ENCODE measurements around the gene FAT1. TPM values are rescaled to one million over a fixed set of nuclear protein-coding genes. Genes with fewer than 3 reads are reported as not detected.

FAT1 gene
- total and polyA plus RNA-seq, 2 donors (not counting 3 experiments of a cell fraction or from before 2014, with no cell fraction given), result 9.2 to 9.8 TPM

GRCh38 chr4:186624951-186625350 is 98.7 kb downstream of the FAT1 start:
- Histone ChIP-seq H3K4me1 (ENCODE audit: control insufficient read depth, extremely low read depth, insufficient read depth, low read length) (no peaks in the 10 kb centered on the region), H3K27me3 (ENCODE audit: control insufficient read depth in 2 of 2, insufficient read depth in 2 of 2, low read length in 2 of 2) (no peaks in the 10 kb centered on the region), H3K4me3 (replicated peaks in 1 of 3; ENCODE audit: insufficient read depth in 1 of 3, low read depth in 1 of 3, low read length in 3 of 3) (no peak overlapping the region), H3K36me3 (ENCODE audit: control insufficient read depth in 2 of 2, extremely low read depth in 1 of 2, insufficient read depth in 2 of 2, low read length in 2 of 2) (no peaks in the 10 kb centered on the region), H2AFZ (ENCODE audit: low read depth, low read length) (no peak overlapping the region), H3K4me2 (ENCODE audit: insufficient read depth, low read length) (no peak overlapping the region), H3K9ac (replicated peaks; ENCODE audit: extremely low read depth, insufficient read depth, low read length) (no peak overlapping the region), H3K9me3 (replicated peaks; ENCODE audit: control insufficient read depth, insufficient read depth, low read length) (peaks cover 3% of the 10 kb centered on the region), H4K20me1 (replicated peaks; ENCODE audit: control insufficient read depth, extremely low read depth, insufficient read depth, low read length) (no peaks in the 10 kb centered on the region), H3K79me2 (ENCODE audit: control insufficient read depth, insufficient read depth, low read length) (no peaks in the 10 kb centered on the region), H3K9me1 (replicated peaks; ENCODE audit: control insufficient read depth, extremely low read depth, insufficient read depth, low read length) (no peaks in the 10 kb centered on the region), H3K27ac (ENCODE audit: insufficient read depth, low read depth, low read length) (no peak overlapping the region)
- ChIA-PET POLR2A (no interaction called here), CTCF (no interaction called here)
- no peak for TF ChIP-seq EZH2 (IDR thresholded peaks at IDR 0.05; ENCODE audit: borderline replicate concordance, low read depth, low read length, severe bottlenecking)
- TF ChIP-seq CTCF (IDR thresholded peaks at IDR 0.05; ENCODE audit: extremely low read depth in 1 of 2, insufficient read depth in 1 of 2, low read depth in 1 of 2, low read length in 2 of 2), result no peak
- TF ChIP-seq MYC (IDR thresholded peaks at IDR 0.05; ENCODE audit: low read depth, low read length), result no peak
- TF ChIP-seq GATA2 (IDR thresholded peaks at IDR 0.05; ENCODE audit: insufficient read depth, insufficient read length, low read depth, low read length), result no peak
- no peak for TF ChIP-seq POLR2AphosphoS5 (IDR thresholded peaks at IDR 0.05; ENCODE audit: insufficient read depth, low read depth, low read length)
- TF ChIP-seq JUN (IDR thresholded peaks at IDR 0.05; ENCODE audit: borderline replicate concordance, insufficient read depth, insufficient read length, low read depth), result no peak
- no peak for TF ChIP-seq MAX (IDR thresholded peaks at IDR 0.05; ENCODE audit: insufficient read depth, insufficient read length)
- no peak for TF ChIP-seq FOS (IDR thresholded peaks at IDR 0.05; ENCODE audit: borderline replicate concordance, insufficient read depth, low read length)
- TF ChIP-seq POLR2A (IDR thresholded peaks at IDR 0.05; ENCODE audit: low read depth, low read length), result no peak
- FAIRE-seq (no peak), DNase-seq (ENCODE audit: low read depth, low spot score) (no peak)
- intact Hi-C loops (cut with micrococcal nuclease) (no loop called here), dilution Hi-C loops (cut with MboI; ENCODE audit: extremely low pct_ligation_motif_present, low sequenced_read_pairs) (no loop called here)
- no TSS peak for BruUV-seq (replicated peaks)
